Upper lobe of right lung (tissue), 1 donor: ENCODE data around the gene KCNG4. TPM values are rescaled to one million over a fixed set of nuclear protein-coding genes. Genes with fewer than 3 reads are reported as not detected.
"Not testable (repeated sequence)": the region's sequence is repeated elsewhere in the genome, so short reads cannot be mapped to it uniquely, and the experiment has no call there.

Source experiments
- ATAC-seq: fragments of 200-7000 bp; cut with Tn5 transposase; one replicate; pipeline ENCODE4 v1.9.1; 2020; ENCODE audit warnings: mild to moderate bottlenecking, moderate library complexity
- DNase-seq: peaks from one replicate; pipeline ENCODE4 v3.0.0-alpha.2; 2020
- H3K27ac ChIP-seq: fragments of 200-600 bp; one replicate; pipeline ENCODE4 v1.8.0; 2022
- H3K27me3 ChIP-seq: fragments of 200-600 bp; one replicate; pipeline ENCODE4 v1.8.0; 2022; ENCODE audit warnings: mild to moderate bottlenecking
- H3K36me3 ChIP-seq: fragments of 200-600 bp; one replicate; pipeline ENCODE4 v1.8.0; 2022
- H3K4me1 ChIP-seq: fragments of 200-600 bp; one replicate; pipeline ENCODE4 v1.8.0; 2022
- H3K4me3 ChIP-seq: fragments of 200-600 bp; one replicate; pipeline ENCODE4 v1.8.0; 2022; ENCODE audit warnings: mild to moderate bottlenecking
- H3K9me3 ChIP-seq: fragments of 200-600 bp; one replicate; pipeline ENCODE4 v1.8.0; 2022
- intact Hi-C: fragments of 100-400 bp; cut with DNase I; formaldehyde crosslinking; loops from one replicate; pipeline ENCODE4 v1.11.0; 2022
- total RNA-seq: library from RNA; stranded (reverse); fragmentation: NEBNext Ultra II Directional; extraction: Animal tissue kit (Norgen Biotek cat#: 25700); gene quantifications from one replicate; pipeline ENCODE4 v1.2.1, GENCODE V29; 2021
- TF ChIP-seq, protein P1 (sequence below): fragments of 200-600 bp; IDR thresholded peaks from one replicate; pipeline ENCODE4 v1.8.0; 2022; ENCODE audit warnings: antibody characterized with exemption
- donor health status: DM: no; HTN: yes; CAD: no; lungs with severe emphysema.

Gene KCNG4
- total RNA-seq, 1 donor from 2014 or later, result not detected

DNA sequence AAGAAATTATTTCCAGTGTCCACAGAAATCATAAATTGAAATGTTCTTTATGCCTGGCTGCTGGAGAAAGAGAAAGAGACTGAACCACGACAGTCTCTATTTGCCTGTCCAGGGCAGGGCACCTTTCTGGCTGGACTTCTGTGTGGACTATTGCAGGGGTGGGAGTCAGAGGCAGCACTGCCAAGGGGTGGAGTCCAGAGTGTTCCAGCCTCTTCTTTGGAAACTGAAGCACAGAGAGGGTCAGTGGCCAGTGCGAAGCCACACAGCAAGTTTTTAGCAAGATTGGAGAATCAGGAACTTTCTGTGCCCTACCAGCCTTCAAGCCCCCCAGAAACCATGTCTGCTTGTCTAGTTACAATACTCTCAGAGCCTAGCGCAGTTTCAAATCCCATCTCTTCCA, 15.3 kb downstream of the KCNG4 start:
- H3K27me3 ChIP-seq, result no peaks in the 10 kb centered on the region
- DNase-seq (no peak), ATAC-seq (no peak)
- H3K4me1 ChIP-seq, result peaks cover 3% of the 10 kb centered on the region
- TF ChIP-seq, protein P1, sequence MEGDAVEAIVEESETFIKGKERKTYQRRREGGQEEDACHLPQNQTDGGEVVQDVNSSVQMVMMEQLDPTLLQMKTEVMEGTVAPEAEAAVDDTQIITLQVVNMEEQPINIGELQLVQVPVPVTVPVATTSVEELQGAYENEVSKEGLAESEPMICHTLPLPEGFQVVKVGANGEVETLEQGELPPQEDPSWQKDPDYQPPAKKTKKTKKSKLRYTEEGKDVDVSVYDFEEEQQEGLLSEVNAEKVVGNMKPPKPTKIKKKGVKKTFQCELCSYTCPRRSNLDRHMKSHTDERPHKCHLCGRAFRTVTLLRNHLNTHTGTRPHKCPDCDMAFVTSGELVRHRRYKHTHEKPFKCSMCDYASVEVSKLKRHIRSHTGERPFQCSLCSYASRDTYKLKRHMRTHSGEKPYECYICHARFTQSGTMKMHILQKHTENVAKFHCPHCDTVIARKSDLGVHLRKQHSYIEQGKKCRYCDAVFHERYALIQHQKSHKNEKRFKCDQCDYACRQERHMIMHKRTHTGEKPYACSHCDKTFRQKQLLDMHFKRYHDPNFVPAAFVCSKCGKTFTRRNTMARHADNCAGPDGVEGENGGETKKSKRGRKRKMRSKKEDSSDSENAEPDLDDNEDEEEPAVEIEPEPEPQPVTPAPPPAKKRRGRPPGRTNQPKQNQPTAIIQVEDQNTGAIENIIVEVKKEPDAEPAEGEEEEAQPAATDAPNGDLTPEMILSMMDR, result no peak
- H3K9me3 ChIP-seq, result no peaks in the 10 kb centered on the region
- intact Hi-C loops, result no loop called here
- no peak overlapping the region for H3K27ac ChIP-seq
- no peaks in the 10 kb centered on the region for H3K36me3 ChIP-seq
- H3K4me3 ChIP-seq, result no peak overlapping the region

DNA sequence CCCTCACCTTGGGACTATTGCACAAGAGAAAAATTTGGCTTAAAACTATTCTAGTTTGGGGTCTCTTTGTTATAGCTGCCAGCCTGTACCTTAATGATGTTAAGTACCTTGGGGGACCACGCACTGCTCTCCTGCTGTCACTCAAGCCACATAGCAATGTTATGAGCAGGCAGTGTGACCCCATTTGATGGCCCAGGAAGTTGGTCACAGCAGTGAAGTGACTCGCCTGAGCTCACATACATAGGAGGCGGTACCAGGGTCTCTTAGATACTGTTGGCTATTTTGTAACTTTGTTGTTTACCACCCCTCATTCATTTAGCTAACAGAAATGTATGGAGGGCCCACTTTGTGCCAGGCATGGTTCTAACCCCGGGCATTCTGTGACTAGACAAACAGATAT, 16.4 kb downstream of the KCNG4 start:
- H3K36me3 ChIP-seq, result no peaks in the 10 kb centered on the region
- intact Hi-C loops, result no loop called here
- TF ChIP-seq, protein P1, result no peak
- H3K27me3 ChIP-seq, result no peaks in the 10 kb centered on the region
- no peak overlapping the region for H3K4me3 ChIP-seq
- no peaks in the 10 kb centered on the region for H3K9me3 ChIP-seq
- peaks cover 3% of the 10 kb centered on the region for H3K4me1 ChIP-seq
- no peak for DNase-seq
- no peak for ATAC-seq
- no peak overlapping the region for H3K27ac ChIP-seq

DNA sequence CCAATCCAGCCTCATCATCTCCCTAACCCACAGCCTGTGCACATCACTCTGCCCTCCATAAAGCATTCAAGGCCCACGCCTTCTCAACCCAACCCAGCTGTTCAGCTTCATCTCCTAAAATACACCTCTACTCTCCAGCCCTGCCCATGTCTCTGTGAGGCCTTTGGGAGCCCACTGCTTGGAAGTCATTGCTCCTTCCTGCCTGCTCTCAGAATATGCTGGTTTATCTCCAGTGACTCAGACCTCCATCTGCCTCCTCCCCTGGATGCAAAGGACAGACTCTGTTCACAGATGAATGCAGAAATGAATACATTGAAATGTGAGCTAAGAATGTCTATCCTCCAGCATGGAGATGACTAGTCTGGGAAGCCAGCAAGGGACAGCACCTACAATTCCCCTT, 19.0 kb downstream of the KCNG4 start:
- H3K27ac ChIP-seq, result no peak overlapping the region
- H3K9me3 ChIP-seq, result no peaks in the 10 kb centered on the region
- no peak for ATAC-seq
- no peaks in the 10 kb centered on the region for H3K4me1 ChIP-seq
- H3K4me3 ChIP-seq, result no peak overlapping the region
- TF ChIP-seq, protein P1, result no peak
- H3K36me3 ChIP-seq, result no peaks in the 10 kb centered on the region
- DNase-seq, result no peak
- intact Hi-C loops, result no loop called here
- H3K27me3 ChIP-seq, result no peaks in the 10 kb centered on the region

DNA sequence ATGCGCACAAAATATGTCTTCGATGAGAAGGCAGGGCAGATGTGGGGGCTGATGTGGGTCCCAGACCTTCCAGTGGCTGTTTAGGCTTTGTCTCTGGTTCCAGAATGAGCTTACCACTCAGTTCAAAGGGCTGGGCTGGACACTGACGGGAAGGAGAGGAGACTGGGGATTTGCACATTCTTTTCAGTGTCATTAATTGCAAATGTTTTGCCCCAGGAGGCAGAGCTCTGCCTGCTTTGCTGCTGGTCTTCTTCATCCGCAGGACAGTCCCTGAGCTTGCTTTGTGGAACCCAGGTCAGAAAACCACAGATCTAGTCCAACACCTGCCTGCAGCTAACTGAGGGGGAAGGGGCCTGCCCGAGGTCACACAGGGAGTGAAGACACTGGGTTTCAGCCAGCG, 20.9 kb downstream of the KCNG4 start:
- Histone ChIP-seq H3K9me3 (no peaks in the 10 kb centered on the region), H3K4me3 (no peak overlapping the region), H3K4me1 (no peaks in the 10 kb centered on the region), H3K36me3 (no peaks in the 10 kb centered on the region), H3K27me3 (no peaks in the 10 kb centered on the region), H3K27ac (no peak overlapping the region)
- DNase-seq (no peak), ATAC-seq (no peak)
- TF ChIP-seq, protein P1, result no peak
- intact Hi-C loops, result no loop called here

DNA sequence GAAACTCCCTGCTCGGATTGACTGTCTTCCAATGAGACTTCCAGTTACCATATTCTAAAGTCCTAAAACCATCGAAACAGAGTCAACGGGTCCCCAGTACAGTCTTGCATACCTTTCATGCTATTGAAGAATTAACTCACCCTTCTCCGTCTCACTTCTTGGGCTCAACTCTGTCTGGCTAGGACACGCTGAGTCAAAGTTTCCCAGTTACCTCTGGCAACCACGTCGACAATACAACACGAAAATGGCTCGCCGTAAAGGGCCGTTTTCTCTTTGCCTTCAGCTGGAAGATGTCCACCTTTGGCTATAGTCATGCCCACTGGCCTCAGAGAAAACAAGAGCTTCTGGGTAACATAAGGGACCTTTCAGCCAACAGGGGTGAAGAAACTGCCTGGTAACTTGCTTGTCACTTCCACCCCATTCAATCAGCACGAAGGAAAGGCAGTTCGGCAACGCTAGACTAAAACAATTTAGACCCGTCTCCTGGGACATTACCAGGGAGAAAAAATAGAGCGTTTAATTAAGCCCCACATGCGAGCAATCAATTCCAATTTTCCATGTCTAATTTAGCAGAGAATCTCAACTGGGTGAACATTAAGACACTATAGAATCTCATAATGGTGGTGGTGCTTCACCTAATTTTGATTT, 21.5 kb downstream of the KCNG4 start:
- H3K27me3 ChIP-seq, result no peaks in the 10 kb centered on the region
- no peak for DNase-seq
- H3K4me3 ChIP-seq, result no peak overlapping the region
- no peak overlapping the region for H3K27ac ChIP-seq
- H3K9me3 ChIP-seq, result no peaks in the 10 kb centered on the region
- H3K36me3 ChIP-seq, result no peaks in the 10 kb centered on the region
- TF ChIP-seq, protein P1, result no peak
- ATAC-seq, result no peak
- H3K4me1 ChIP-seq, result no peaks in the 10 kb centered on the region
- intact Hi-C loops, result no loop called here

DNA sequence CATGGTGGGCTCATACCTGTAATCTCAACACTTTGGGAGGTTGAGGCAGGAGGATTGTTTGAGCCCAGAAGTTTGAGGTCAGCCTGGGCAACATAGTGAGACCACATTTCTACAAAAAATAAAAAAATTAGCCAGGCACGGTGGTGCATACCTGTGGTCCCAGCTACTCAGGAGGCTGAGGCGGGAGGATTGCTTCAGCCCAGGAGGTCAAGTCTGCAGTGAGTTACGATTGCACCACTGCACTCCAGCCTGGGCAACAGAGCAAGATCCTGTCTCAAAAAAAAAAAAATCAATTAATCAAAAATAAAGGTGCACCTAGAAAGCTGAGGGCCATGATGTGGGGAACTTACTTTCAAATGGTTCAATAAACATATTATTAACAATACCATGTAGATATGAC, 23.7 kb downstream of the KCNG4 start:
- H3K27me3 ChIP-seq, H3K4me3 ChIP-seq, DNase-seq, intact Hi-C loops, ATAC-seq, H3K27ac ChIP-seq, H3K4me1 ChIP-seq, H3K9me3 ChIP-seq, H3K36me3 ChIP-seq: not testable (repeated sequence)
